Fibroblast of lung (primary cell): ENCODE measurements around the gene CCNT2.

Experiments used
- CTCF ChIP-seq, 2 donors: IDR thresholded peaks in 1 of 2; conservative IDR thresholded peaks in 1 of 2; 1 replicate in 1 of 2; 2 replicates in 1 of 2; pipeline ENCODE4 v1.5.1; 2011 to 2012; ENCODE audit warnings: low read length in 2 of 2, control low read depth in 1 of 2, inconsistent platforms in 1 of 2, low read depth in 1 of 2, mild to moderate bottlenecking in 1 of 2
- EZH2 ChIP-seq: IDR thresholded peaks from 2 replicates; pipeline ENCODE4 v1.5.1; 2012; ENCODE audit warnings: low read length, control low read depth, mild to moderate bottlenecking; ENCODE audit errors: missing control alignments

GRCh38 chr2:134917888-134918525 lies 615 bp upstream of the CCNT2 start:
- peak; percentile 33 to 35 for TF ChIP-seq CTCF (conservative IDR thresholded peaks at IDR 0.05 in 1 of 2, IDR thresholded peaks at IDR 0.05 in 1 of 2; ENCODE audit: low read depth in 1 of 2, low read length in 2 of 2)
- no peak for TF ChIP-seq EZH2
